ENCODE data around the gene KRTCAP2. TPM values are rescaled to one million over a fixed set of nuclear protein-coding genes. Genes with fewer than 3 reads are reported as not detected.

The KRTCAP2 gene
- polyA plus RNA-seq, 1 donor (not counting 4 experiments of a cell fraction or from before 2014, with no cell fraction given): 127 TPM

DNA sequence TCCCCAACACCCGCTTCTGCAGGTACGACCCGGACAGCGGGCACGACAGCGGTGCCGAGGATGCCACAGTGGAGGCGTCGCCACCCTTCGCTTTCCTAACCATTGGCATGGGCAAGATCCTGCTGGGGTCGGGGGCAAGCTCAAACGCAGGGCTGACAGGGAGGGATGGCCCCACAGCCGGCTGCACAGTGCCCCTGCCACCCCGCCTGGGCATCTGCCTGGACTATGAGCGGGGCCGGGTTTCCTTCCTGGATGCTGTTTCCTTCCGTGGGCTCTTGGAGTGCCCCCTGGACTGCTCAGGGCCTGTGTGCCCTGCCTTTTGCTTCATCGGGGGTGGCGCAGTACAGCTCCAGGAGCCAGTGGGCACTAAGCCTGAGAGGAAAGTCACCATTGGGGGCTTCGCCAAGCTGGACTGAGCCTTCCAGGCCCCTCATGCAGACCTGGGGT, 10.7 kb upstream of the KRTCAP2 start:
- peaks cover 0 to 3% of the 10 kb centered on the region in 2 experiments for H3K36me3 ChIP-seq (ENCODE audit: control insufficient read depth in 2 of 2, extremely low read depth in 1 of 2, insufficient read depth in 2 of 2, low read length in 2 of 2)
- no peaks in the 10 kb centered on the region for H3K9me3 ChIP-seq (ENCODE audit: control insufficient read depth, low read depth, low read length)
- H4K20me1 ChIP-seq (ENCODE audit: control insufficient read depth, extremely low read depth, insufficient read depth, low read length): no peaks in the 10 kb centered on the region
- H3K27me3 ChIP-seq (ENCODE audit: control insufficient read depth, extremely low read depth, insufficient read depth, low read length): no peaks in the 10 kb centered on the region
- no peaks in the 10 kb centered on the region for H3K9me1 ChIP-seq (ENCODE audit: control insufficient read depth, extremely low read depth, insufficient read depth, low read length)
- H3K27ac ChIP-seq (ENCODE audit: control insufficient read depth, insufficient read depth, low read length): no peak overlapping the region
- H2AFZ ChIP-seq (ENCODE audit: control insufficient read depth, low read length): no peak overlapping the region
- no peak for DNase-seq (ENCODE audit: low read depth, low spot score)
- H3K4me2 ChIP-seq (ENCODE audit: control insufficient read depth, extremely low read depth, insufficient read depth, low read depth, low read length): no peak overlapping the region
- dilution Hi-C loops (cut with MboI; ENCODE audit: extremely low pct_ligation_motif_present, low sequenced_read_pairs): no loop called here
- no peak overlapping the region for H3K9ac ChIP-seq (ENCODE audit: control insufficient read depth, extremely low read depth, insufficient read depth, low read length)
- no peak for FAIRE-seq
- no peaks in the 10 kb centered on the region for H3K79me2 ChIP-seq (ENCODE audit: control insufficient read depth, insufficient read depth, low read length)
- H3K4me1 ChIP-seq (ENCODE audit: control insufficient read depth, extremely low read depth, insufficient read depth, low read length): peaks cover 5% of the 10 kb centered on the region
- TF ChIP-seq EZH2 (IDR thresholded peaks at IDR 0.05; ENCODE audit: low read length): no peak
- TF ChIP-seq, protein P1, sequence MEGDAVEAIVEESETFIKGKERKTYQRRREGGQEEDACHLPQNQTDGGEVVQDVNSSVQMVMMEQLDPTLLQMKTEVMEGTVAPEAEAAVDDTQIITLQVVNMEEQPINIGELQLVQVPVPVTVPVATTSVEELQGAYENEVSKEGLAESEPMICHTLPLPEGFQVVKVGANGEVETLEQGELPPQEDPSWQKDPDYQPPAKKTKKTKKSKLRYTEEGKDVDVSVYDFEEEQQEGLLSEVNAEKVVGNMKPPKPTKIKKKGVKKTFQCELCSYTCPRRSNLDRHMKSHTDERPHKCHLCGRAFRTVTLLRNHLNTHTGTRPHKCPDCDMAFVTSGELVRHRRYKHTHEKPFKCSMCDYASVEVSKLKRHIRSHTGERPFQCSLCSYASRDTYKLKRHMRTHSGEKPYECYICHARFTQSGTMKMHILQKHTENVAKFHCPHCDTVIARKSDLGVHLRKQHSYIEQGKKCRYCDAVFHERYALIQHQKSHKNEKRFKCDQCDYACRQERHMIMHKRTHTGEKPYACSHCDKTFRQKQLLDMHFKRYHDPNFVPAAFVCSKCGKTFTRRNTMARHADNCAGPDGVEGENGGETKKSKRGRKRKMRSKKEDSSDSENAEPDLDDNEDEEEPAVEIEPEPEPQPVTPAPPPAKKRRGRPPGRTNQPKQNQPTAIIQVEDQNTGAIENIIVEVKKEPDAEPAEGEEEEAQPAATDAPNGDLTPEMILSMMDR (optimal IDR thresholded peaks at IDR 0.05 in 1 of 3, IDR thresholded peaks at IDR 0.05 in 1 of 3, conservative IDR thresholded peaks at IDR 0.05 in 1 of 3; ENCODE audit: extremely low read depth in 1 of 3, insufficient read depth in 2 of 3, low read length in 3 of 3): no peak
- no peak overlapping the region for H3K4me3 ChIP-seq (ENCODE audit: control insufficient read depth in 2 of 3, extremely low read depth in 1 of 3, insufficient read depth in 2 of 3, low read depth in 1 of 3, low read length in 3 of 3)

DNA sequence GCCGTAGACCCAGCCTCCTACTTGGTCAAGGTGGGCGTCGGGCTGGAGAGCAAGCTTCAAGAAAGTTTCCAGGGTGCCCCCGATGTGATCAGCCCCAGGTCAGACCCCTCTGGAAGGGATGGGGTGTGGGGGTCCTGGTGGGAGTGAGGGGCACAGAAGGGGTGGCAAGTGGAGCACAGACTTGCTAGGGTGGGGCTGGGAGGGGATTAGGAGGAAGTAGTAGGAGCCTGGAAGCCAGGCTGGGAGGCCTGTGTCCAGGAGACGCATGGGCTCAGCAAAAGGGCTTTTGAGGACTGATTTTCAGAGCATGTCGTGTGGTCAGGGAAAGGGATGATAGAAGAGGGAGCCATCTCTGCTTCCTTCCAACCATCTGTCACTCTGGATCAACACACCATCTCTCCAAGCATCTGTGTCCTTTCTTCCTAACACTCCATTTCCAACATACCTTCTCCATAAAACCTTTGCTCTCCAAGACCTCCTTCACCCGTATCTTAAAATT, 9.0 kb upstream of the KRTCAP2 start:
- no peak for FAIRE-seq
- H3K9ac ChIP-seq (ENCODE audit: control insufficient read depth, extremely low read depth, insufficient read depth, low read length): no peak overlapping the region
- no peak overlapping the region for H2AFZ ChIP-seq (ENCODE audit: control insufficient read depth, low read length)
- dilution Hi-C loops (cut with MboI; ENCODE audit: extremely low pct_ligation_motif_present, low sequenced_read_pairs): no loop called here
- no peaks in the 10 kb centered on the region for H4K20me1 ChIP-seq (ENCODE audit: control insufficient read depth, extremely low read depth, insufficient read depth, low read length)
- H3K4me2 ChIP-seq (ENCODE audit: control insufficient read depth, extremely low read depth, insufficient read depth, low read depth, low read length): no peak overlapping the region
- H3K27ac ChIP-seq (ENCODE audit: control insufficient read depth, insufficient read depth, low read length): no peak overlapping the region
- no peaks in the 10 kb centered on the region for H3K9me3 ChIP-seq (ENCODE audit: control insufficient read depth, low read depth, low read length)
- no peaks in the 10 kb centered on the region for H3K9me1 ChIP-seq (ENCODE audit: control insufficient read depth, extremely low read depth, insufficient read depth, low read length)
- no peaks in the 10 kb centered on the region for H3K27me3 ChIP-seq (ENCODE audit: control insufficient read depth, extremely low read depth, insufficient read depth, low read length)
- H3K4me1 ChIP-seq (ENCODE audit: control insufficient read depth, extremely low read depth, insufficient read depth, low read length): peaks cover 8% of the 10 kb centered on the region
- H3K79me2 ChIP-seq (ENCODE audit: control insufficient read depth, insufficient read depth, low read length): no peaks in the 10 kb centered on the region
- no peak for DNase-seq (ENCODE audit: low read depth, low spot score)
- no peak for TF ChIP-seq EZH2 (IDR thresholded peaks at IDR 0.05; ENCODE audit: low read length)
- TF ChIP-seq, protein P1 (optimal IDR thresholded peaks at IDR 0.05 in 1 of 3, IDR thresholded peaks at IDR 0.05 in 1 of 3, conservative IDR thresholded peaks at IDR 0.05 in 1 of 3; ENCODE audit: extremely low read depth in 1 of 3, insufficient read depth in 2 of 3, low read length in 3 of 3): no peak
- peaks cover 4 to 8% of the 10 kb centered on the region in 2 experiments for H3K36me3 ChIP-seq (ENCODE audit: control insufficient read depth in 2 of 2, extremely low read depth in 1 of 2, insufficient read depth in 2 of 2, low read length in 2 of 2)
- H3K4me3 ChIP-seq (ENCODE audit: control insufficient read depth in 2 of 3, extremely low read depth in 1 of 3, insufficient read depth in 2 of 3, low read depth in 1 of 3, low read length in 3 of 3): no peak overlapping the region

Data from keratinocyte (primary cell).